OCI-LY7 (cell line): ENCODE data around the gene AUTS2. TPM values are rescaled to one million over a fixed set of nuclear protein-coding genes. Genes with fewer than 3 reads are reported as not detected.

Experiments used
- BruUV-seq: library from RNA; stranded (reverse); fragments of 400-500 nt; replicated peaks from 2 replicates; lab custom pipeline; 2021; lab: Mats Ljungman, UMichigan
- CTCF ChIA-PET: fragments of 300-600 bp; sonication (Branson Sonifier 250); formaldehyde crosslinking; loops from one replicate; lab custom pipeline; 2022; ENCODE audit warnings: antibody characterized with exemption; ENCODE audit not compliant: unreplicated experiment; lab: Charles Lee
- POLR2A ChIA-PET: fragments of 300-600 bp; sonication (Branson Sonifier 250); formaldehyde crosslinking; loops from one replicate; lab custom pipeline; 2022; ENCODE audit warnings: antibody characterized with exemption; lab: Charles Lee
- DNase-seq: peaks from one replicate; pipeline ENCODE4 v3.0.0-alpha.2; 2015; ENCODE audit warnings: low spot score
- H2AFZ ChIP-seq: fragments of 200-600 bp; sonication (generic), shearing (Covaris generic); 2 replicates; pipeline ENCODE4 v1.6.1; 2014; ENCODE audit warnings: mild to moderate bottlenecking, antibody characterized with exemption, low read length, moderate library complexity
- H3K27ac ChIP-seq: fragments of 200-600 bp; sonication (generic); 2 replicates; pipeline ENCODE4 v1.5.1; 2014; ENCODE audit warnings: mixed run types, low read depth, mild to moderate bottlenecking, moderate library complexity, low read length, inconsistent platforms; ENCODE audit not compliant: poor library complexity, severe bottlenecking
- H3K36me3 ChIP-seq: fragments of 200-600 bp; sonication (generic); 2 replicates; pipeline ENCODE4 v1.6.1; 2014; ENCODE audit warnings: mild to moderate bottlenecking, antibody characterized with exemption, low read length, moderate library complexity, mixed read lengths; ENCODE audit not compliant: insufficient read depth
- H3K4me1 ChIP-seq: fragments of 200-600 bp; sonication (generic); 2 replicates; pipeline ENCODE4 v1.5.1; 2014; ENCODE audit warnings: mild to moderate bottlenecking, low read length; ENCODE audit not compliant: insufficient read depth, poor library complexity, severe bottlenecking
- H3K4me2 ChIP-seq: fragments of 200-600 bp; sonication (generic); 2 replicates; pipeline ENCODE4 v1.6.1; 2014; ENCODE audit warnings: mild to moderate bottlenecking, low read length
- H3K4me3 ChIP-seq: fragments of 200-600 bp; sonication (generic); 2 replicates; pipeline ENCODE4 v1.5.1; 2014; ENCODE audit warnings: mild to moderate bottlenecking, low read depth, low read length; ENCODE audit not compliant: poor library complexity, severe bottlenecking
- H3K79me2 ChIP-seq: fragments of 200-600 bp; sonication (generic); 2 replicates; pipeline ENCODE4 v1.6.1; 2016; ENCODE audit warnings: low read depth, mild to moderate bottlenecking, low read length, moderate library complexity, mixed read lengths; ENCODE audit not compliant: insufficient read depth
- H3K9me2 ChIP-seq: fragments of 200-600 bp; sonication (generic); 2 replicates; pipeline ENCODE4 v1.6.1; 2016; ENCODE audit warnings: mild to moderate bottlenecking, low read length, mixed read lengths; ENCODE audit not compliant: insufficient read depth
- H3K9me3 ChIP-seq: fragments of 200-600 bp; sonication (generic); 2 replicates; pipeline ENCODE4 v1.6.1; 2014; ENCODE audit warnings: mild to moderate bottlenecking, mixed run types, low read length, mixed read lengths
- H4K20me1 ChIP-seq: fragments of 200-600 bp; sonication (generic); 2 replicates; pipeline ENCODE4 v1.6.1; 2014; ENCODE audit warnings: mild to moderate bottlenecking, antibody characterized with exemption, low read length, moderate library complexity, mixed read lengths; ENCODE audit not compliant: insufficient read depth
- EZH2phosphoT487 ChIP-seq: fragments of 200-600 bp; sonication (generic); IDR thresholded peaks from 2 replicates; pipeline ENCODE4 v1.6.1; 2018; ENCODE audit warnings: low read depth, borderline replicate concordance, mild to moderate bottlenecking, mixed run types, antibody characterized with exemption, low read length, moderate library complexity, mixed read lengths
- intact Hi-C: fragments of 100-400 bp; cut with micrococcal nuclease; formaldehyde crosslinking; loops from one replicate; pipeline ENCODE4 v1.10.0; 2022; ENCODE audit not compliant: unreplicated experiment
- total RNA-seq, 2 experiments: library from RNA; depleted of rRNA in 1 of 2; stranded (reverse); fragments of >200 nt in 1 of 2; shearing (Covaris generic) in 1 of 2; gene quantifications; 2 replicates each; pipeline ENCODE4 v1.2.3, GENCODE V29; 2014 to 2022
- TF ChIP-seq, protein P1 (sequence below): fragments of 200-600 bp; sonication (generic); conservative IDR thresholded peaks from 2 replicates; pipeline ENCODE4 v1.5.1; 2014; ENCODE audit warnings: mild to moderate bottlenecking, antibody characterized with exemption, low read length, moderate library complexity, mixed read lengths

AUTS2 gene
- total RNA-seq, 2 experiments from 2014 or later, result 37.9 to 78.5 TPM

DNA sequence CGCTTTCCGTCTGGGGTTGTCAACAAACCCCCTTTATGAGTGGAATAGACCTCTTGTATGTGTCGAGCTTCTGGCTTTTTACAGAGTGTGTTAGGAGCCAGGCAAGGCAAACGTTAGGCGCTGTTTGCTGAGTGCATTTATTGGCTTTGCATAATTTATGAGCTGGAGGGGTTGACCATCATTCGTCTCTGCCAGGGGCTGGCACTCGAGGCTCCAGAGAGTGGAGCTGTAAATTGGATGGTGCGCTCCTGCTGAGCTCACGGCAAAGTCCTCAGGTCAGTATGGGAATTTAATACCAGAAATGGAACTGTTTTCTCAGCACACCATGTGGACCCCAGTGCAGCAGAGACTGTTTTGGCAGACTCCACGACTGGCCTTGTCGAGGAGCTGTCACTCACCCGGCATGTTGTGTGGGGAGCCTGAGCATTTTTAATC is 834.3 kb downstream of the AUTS2 start:
- H2AFZ ChIP-seq, result no peak overlapping the region
- CTCF ChIA-PET, result interaction anchor here (0.5 kb wide), 1 partner anchor 14 kb away, joined by 4 read pairs; no protein-coding TSS in a partner anchor
- intact Hi-C loops, result no loop called here
- no peak overlapping the region for H3K27ac ChIP-seq
- no peak overlapping the region for H3K4me3 ChIP-seq
- H3K9me2 ChIP-seq, result no peaks in the 10 kb centered on the region
- no peak overlapping the region for H3K4me2 ChIP-seq
- no peaks in the 10 kb centered on the region for H3K9me3 ChIP-seq
- TF ChIP-seq, protein P1, sequence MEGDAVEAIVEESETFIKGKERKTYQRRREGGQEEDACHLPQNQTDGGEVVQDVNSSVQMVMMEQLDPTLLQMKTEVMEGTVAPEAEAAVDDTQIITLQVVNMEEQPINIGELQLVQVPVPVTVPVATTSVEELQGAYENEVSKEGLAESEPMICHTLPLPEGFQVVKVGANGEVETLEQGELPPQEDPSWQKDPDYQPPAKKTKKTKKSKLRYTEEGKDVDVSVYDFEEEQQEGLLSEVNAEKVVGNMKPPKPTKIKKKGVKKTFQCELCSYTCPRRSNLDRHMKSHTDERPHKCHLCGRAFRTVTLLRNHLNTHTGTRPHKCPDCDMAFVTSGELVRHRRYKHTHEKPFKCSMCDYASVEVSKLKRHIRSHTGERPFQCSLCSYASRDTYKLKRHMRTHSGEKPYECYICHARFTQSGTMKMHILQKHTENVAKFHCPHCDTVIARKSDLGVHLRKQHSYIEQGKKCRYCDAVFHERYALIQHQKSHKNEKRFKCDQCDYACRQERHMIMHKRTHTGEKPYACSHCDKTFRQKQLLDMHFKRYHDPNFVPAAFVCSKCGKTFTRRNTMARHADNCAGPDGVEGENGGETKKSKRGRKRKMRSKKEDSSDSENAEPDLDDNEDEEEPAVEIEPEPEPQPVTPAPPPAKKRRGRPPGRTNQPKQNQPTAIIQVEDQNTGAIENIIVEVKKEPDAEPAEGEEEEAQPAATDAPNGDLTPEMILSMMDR, result no peak
- no peak for TF ChIP-seq EZH2phosphoT487
- no peaks in the 10 kb centered on the region for H3K36me3 ChIP-seq
- H3K79me2 ChIP-seq, result no peaks in the 10 kb centered on the region
- H4K20me1 ChIP-seq, result no peaks in the 10 kb centered on the region
- H3K4me1 ChIP-seq, result peaks cover 25% of the 10 kb centered on the region
- BruUV-seq, result no TSS peak
- POLR2A ChIA-PET, result interaction anchor here (1.3 to 1.9 kb wide), 2 partner anchors 13 to 24 kb away, joined by 4 to 5 read pairs; no protein-coding TSS in a partner anchor
- DNase-seq, result no peak

DNA sequence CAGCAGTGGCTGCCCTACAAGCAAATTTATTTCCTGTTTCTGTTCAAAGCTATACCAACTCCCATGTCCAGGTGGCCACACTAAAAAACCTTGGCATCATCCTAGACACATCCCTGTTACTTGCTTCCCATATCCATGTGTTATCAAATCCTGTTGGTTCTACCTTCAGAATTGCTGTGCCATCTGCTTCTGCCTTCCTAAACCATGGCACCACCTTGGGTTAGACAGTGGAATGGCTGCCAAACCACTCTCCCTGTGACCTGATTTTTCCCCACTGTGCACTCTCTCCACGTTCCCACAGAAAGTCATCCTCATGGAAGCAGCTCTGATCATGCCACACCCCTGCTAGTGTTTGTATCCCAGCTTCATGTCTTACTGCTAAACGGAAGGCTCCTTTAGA is 836.1 kb downstream of the AUTS2 start:
- Histone ChIP-seq H3K9me3 (no peaks in the 10 kb centered on the region), H3K79me2 (no peaks in the 10 kb centered on the region), H3K36me3 (no peaks in the 10 kb centered on the region), H3K4me2 (0 out of 2 replicates have a peak overlapping the region, but pooled peaks have one; percentile 16), H2AFZ (no peak overlapping the region; the same call in 1 of the 2 replicates), H4K20me1 (no peaks in the 10 kb centered on the region), H3K27ac (no peak overlapping the region), H3K9me2 (no peaks in the 10 kb centered on the region), H3K4me3 (no peak overlapping the region), H3K4me1 (peaks cover 16% of the 10 kb centered on the region)
- BruUV-seq, result no TSS peak
- DNase-seq, result no peak
- TF ChIP-seq EZH2phosphoT487, result no peak
- TF ChIP-seq, protein P1, result peak; percentile 54; the same call in 1 of the 2 replicates
- POLR2A ChIA-PET, result no interaction called here
- CTCF ChIA-PET, result interaction anchor here (0.5 kb wide), 1 partner anchor 1765 kb away, joined by 3 read pairs; no protein-coding TSS in a partner anchor
- intact Hi-C loops, result no loop called here

DNA sequence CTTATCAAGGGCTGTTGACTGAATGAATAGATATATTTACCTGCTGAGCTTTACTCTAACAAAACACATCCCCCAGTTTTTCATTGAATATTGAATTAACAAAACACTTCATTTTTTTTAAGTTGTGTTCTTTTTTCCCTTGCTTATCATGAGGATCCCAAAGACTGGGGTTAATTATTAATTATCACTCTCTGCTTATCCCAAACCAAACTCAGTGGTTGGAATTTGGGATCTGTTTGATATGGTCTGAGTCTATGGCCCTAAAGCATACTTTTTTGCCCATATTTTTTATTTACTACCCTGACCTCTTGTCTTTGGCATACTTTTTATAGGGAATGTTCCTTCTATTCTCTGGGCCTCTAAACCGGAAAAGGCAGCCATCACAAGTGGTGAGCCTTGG is 836.5 kb downstream of the AUTS2 start:
- Histone ChIP-seq H4K20me1 (no peaks in the 10 kb centered on the region), H3K36me3 (no peaks in the 10 kb centered on the region), H3K4me3 (no peak overlapping the region), H3K4me2 (no peak overlapping the region), H3K27ac (no peak overlapping the region), H3K9me3 (no peaks in the 10 kb centered on the region), H3K4me1 (peaks cover 16% of the 10 kb centered on the region), H3K9me2 (no peaks in the 10 kb centered on the region), H2AFZ (no peak overlapping the region; the same call in 1 of the 2 replicates), H3K79me2 (no peaks in the 10 kb centered on the region)
- POLR2A ChIA-PET, result no interaction called here
- CTCF ChIA-PET, result no interaction called here
- intact Hi-C loops, result no loop called here
- no peak for TF ChIP-seq EZH2phosphoT487
- TF ChIP-seq, protein P1, result no peak
- BruUV-seq, result no TSS peak
- DNase-seq, result no peak
